DMS153 (cell line): ENCODE measurements around the gene DDN.
A peak's percentile ranks its signal among the peaks of the same experiment; 100 is the strongest.

ENCODE experiments used
- DNase-seq: peaks from one replicate; lab custom pipeline; 2025; lab: John Stamatoyannopoulos, UW

DDN gene

DNA sequence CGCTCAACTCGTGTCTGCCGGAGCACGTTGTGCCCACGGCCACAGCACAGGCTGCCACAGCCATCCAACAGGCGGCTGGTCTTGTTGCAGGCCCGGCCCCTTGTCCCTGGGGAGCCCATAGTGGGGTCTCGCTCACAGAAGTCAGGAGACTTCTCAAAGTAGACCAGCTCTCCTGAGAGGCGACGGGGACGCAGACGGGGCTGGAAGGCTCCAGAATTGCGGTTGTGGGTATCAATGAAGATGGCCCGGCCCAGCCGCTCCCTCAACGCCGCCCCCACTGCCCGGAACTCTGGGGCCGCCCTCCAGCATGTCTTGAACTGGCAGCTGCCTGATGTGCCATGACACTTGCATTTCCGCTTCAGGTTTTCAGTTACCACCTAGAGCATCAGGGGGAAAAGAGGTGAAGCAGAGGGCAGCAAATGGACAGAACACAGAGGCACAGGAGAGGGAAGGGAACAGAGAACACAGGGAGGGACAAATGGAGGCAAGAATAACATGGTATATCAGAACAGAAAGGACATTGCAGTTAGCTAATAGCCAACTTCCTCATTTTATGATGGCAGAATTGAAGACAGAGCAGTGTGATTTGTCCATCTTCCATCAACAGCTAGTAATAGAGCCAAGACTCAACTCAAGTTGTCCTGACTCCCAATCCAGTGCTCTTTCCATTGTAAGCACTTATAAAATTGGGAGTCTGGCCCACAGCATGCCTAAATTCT is 32.8 kb downstream of the DDN start:
- DNase-seq, result no peak

DNA sequence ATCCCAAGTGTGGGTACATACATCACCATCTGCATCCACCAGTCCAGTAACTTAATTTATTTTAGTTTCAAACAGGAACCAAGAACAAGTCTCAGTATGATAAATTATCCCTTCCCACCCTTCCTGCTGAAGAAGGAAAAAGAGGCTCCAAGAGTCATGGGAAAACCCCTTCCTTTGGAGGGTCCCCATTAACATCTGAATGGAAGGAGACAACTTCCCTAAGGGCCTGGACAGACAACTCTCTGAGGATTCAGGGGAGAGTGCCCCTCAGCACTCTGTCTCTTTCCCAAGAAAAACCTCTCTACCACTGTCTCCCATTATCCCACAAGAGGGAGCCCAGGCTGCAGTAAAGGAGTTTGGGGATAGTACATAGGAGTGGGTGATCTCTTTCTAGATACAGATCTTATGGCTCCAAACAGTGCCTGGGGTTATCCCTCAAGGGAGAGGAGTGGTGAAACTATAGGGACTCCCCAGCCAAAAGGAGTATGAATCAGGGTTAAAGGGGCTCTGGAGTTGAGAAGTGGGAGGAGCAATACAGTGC is 33.8 kb downstream of the DDN start:
- DNase-seq, result no peak

- no peak for DNase-seq
Observed at GRCh38 chr12:48961801-48962200, 37.4 kb downstream of the DDN start.

GRCh38 chr12:48961331-48961730 is 37.8 kb downstream of the DDN start:
- DNase-seq, result no peak

- DNase-seq, result no peak
Observed at GRCh38 chr12:48960834-48961233, 38.3 kb downstream of the DDN start.

- DNase-seq, result no peak
Observed at GRCh38 chr12:48958049-48958388, 41.2 kb downstream of the DDN start.

GRCh38 chr12:48957141-48958048 is 41.8 kb downstream of the DDN start, which contains the start of gene ARF3:
Gene ARF3 (minus strand): TSS chr12:48957487. CDS start chr12:48941095, 16,392 bp downstream.
- peak; percentile 89 for DNase-seq

DNA sequence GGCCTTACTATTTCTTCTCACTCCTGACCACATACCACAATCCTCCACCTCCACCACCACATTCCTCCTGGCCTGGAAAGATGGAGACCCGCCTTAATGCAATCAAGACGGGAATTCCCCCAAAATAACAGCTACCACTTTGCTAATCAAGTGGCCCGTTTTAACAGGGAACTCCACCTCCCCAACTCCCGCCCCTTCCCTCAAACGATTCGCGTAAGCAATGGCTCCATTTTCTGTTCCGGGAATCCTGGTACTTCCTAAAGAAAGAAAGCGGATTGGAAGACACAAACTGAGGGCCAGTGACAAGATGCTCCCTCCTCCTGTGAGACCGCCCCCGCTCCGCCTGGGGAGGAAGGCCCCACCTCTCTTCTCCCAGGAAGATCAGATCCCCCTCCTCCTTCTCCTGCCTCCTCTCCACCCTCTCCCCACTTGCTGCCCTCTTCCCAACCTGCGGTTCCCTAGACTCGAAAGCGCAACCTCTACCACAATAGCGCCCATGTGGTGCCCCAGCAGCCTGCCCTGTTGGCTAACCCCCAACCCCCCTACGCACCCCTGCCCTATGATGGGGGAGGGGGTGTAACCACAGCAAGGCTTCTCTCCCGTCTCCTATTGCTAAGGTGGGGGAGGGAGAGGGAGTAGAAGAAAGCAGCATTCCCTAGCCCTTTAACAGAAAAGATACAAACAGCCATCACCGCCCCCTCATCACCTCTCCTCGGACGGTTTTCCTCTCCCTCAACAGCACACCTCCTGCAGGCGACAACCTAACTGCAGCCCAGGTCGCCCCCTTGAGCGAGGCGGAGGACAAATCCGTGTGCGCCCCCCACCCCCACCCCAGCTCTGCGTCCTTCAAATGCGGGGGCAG is 42.7 kb downstream of the DDN start:
- DNase-seq, result peak; percentile 68

DNA sequence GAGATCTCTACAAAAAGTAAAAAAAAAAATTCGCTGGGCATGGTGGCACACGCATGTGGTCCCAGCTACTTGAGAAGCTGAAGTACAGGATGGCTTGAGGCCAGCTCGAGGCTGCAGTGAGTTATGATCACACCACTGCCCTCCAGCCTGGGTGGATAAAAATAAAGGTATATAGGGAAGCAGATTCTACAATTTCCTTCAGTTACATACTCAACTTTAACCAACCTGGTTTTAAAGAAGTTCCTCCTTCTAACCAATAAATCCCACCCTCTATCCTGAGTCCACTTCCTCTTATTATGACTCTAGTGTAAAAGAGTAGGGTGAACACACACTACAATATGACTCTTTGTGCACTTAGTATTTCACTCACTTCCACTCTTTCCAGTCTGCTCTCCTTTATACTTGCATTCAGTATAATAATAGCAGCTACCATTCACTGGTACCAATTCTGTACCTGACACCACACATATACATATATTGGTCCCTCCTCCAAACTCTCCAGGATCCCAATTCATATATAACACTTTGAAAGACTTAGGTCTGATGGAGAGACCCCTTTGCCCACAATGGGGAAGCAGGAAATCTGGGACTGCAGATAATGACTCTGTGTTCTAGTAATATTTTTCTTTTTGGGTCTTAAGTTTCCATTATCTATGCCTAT is 44.2 kb downstream of the DDN start:
- DNase-seq, result no peak

DNA sequence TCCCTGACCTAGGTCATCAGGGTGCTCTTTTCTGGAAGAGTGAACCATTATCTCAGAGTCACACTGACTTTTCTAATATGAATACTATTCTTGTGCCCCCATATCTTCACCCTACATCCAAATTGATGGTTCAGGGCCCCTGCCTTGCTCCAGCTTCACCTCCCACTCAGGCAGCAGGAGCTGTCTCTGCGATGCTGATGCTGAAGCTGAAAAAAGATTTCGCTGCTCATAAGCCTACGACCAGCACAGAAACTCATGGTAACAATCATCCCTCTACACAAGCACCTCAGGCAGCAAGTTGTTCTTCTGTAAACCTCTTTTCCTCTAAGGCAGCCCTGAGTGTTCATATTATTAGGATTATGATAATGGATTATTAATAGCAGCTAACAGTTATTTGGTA is 45.1 kb downstream of the DDN start:
- DNase-seq, result no peak

- no peak for DNase-seq
Observed at GRCh38 chr12:48952691-48953090, 46.5 kb downstream of the DDN start.

- peak; percentile 30 for DNase-seq
Observed at GRCh38 chr12:48947727-48948126, 51.4 kb downstream of the DDN start.

- DNase-seq, result no peak
Observed at GRCh38 chr12:48946943-48947342, 52.2 kb downstream of the DDN start.

DNA sequence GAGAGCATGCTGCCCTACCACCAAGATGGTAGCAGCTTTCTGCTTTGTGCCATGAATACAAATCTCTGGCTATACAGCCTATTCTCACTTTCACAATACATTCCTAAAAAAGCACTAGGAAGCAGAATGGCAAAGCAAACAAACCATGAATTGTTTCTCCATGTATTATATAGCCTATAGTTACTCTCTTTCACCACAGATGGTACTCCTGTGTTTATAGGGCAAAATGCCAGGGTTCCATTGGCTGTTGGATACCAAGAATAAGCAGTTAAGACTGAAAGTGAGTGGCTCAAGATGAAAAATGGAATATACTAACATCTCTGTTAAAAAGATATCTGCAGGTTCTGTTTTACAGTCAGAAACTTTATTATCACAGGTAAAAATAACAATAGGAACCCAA is 53.0 kb downstream of the DDN start:
- peak; percentile 50 for DNase-seq
